GM12878 (cell line): ENCODE data around the gene CLSTN2. TPM values are rescaled to one million over a fixed set of nuclear protein-coding genes. Genes with fewer than 3 reads are reported as not detected.

Source experiments
- ATAC-seq: fragments of 200-7000 bp; cut with Tn5 transposase; 3 replicates; pipeline ENCODE4 v1.9.1; 2020; ENCODE audit warnings: mild to moderate bottlenecking, moderate library complexity
- BruUV-seq: library from RNA; stranded (reverse); fragments of 400-500 nt; replicated peaks from 2 replicates; lab custom pipeline; 2021; lab: Mats Ljungman, UMichigan
- CTCF ChIA-PET: fragments of 300-600 bp; sonication (Branson Sonifier 250); formaldehyde crosslinking; extraction: SDS; loops from one replicate; lab custom pipeline; 2021; ENCODE audit warnings: inconsistent platforms; lab: Yijun Ruan, JAX
- POLR2A ChIA-PET: fragments of 350-600 bp; formaldehyde crosslinking; extraction: SDS; loops from one replicate; lab custom pipeline; 2021; ENCODE audit warnings: inconsistent platforms; lab: Charles Lee
- RAD21 ChIA-PET: fragments of 300-600 bp; sonication (Branson Sonifier 250); formaldehyde crosslinking; loops from one replicate; lab custom pipeline; 2023; ENCODE audit warnings: antibody characterized with exemption; ENCODE audit not compliant: unreplicated experiment; lab: Charles Lee
- SMC1A ChIA-PET: fragments of 300-600 bp; sonication (Branson Sonifier 250); formaldehyde crosslinking; loops from one replicate; lab custom pipeline; 2023; ENCODE audit not compliant: unreplicated experiment, uncharacterized antibody; lab: Charles Lee
- DNase-seq: peaks from one replicate; pipeline ENCODE4 v3.0.0-alpha.2; 2011; ENCODE audit warnings: low read depth, low spot score
- FAIRE-seq: peaks from 3 replicates; lab custom pipeline; 2011; peaks lifted over from hg19 to GRCh38; lab: Jason Lieb, UNC
- H2AFZ ChIP-seq: 2 replicates; pipeline ENCODE4 v1.6.0; 2011; ENCODE audit warnings: low read depth, low read length, control low read depth; ENCODE audit not compliant: control insufficient read depth
- H3K27ac ChIP-seq: 2 replicates; pipeline ENCODE4 v1.5.1; 2011; ENCODE audit warnings: control low read depth; ENCODE audit not compliant: control insufficient read depth, insufficient read depth
- H3K27me3 ChIP-seq, 2 experiments: replicated peaks in 1 of 2; 2 replicates each; pipeline versions ENCODE4 v1.6.0 to v1.6.1; 2011; ENCODE audit warnings: low read length in 1 of 2; ENCODE audit not compliant: control insufficient read depth in 2 of 2, insufficient read depth in 2 of 2
- H3K36me3 ChIP-seq, 2 experiments: 2 replicates each; pipeline ENCODE4 v1.5.1; 2011; ENCODE audit warnings: low read length in 1 of 2; ENCODE audit not compliant: control insufficient read depth in 2 of 2, insufficient read depth in 2 of 2
- H3K4me1 ChIP-seq: 2 replicates; pipeline ENCODE4 v1.6.1; 2011; ENCODE audit warnings: mild to moderate bottlenecking, low read length, moderate library complexity, mixed read lengths; ENCODE audit not compliant: control insufficient read depth, insufficient read depth
- H3K4me2 ChIP-seq: 2 replicates; pipeline ENCODE4 v1.6.0; 2011; ENCODE audit warnings: control low read depth; ENCODE audit not compliant: control insufficient read depth, insufficient read depth
- H3K4me3 ChIP-seq: fragments of 200-600 bp; sonication (generic); 2 replicates; pipeline ENCODE4 v1.5.1; 2016
- H3K79me2 ChIP-seq: 2 replicates; pipeline ENCODE4 v1.6.0; 2011; ENCODE audit warnings: low read length; ENCODE audit not compliant: control insufficient read depth, insufficient read depth
- H3K9ac ChIP-seq: 2 replicates; pipeline ENCODE4 v1.8.0; 2011; ENCODE audit warnings: low read length, control low read depth, mixed read lengths; ENCODE audit not compliant: control insufficient read depth, insufficient read depth
- H3K9me3 ChIP-seq: replicated peaks from 3 replicates; pipeline ENCODE4 v1.5.1; 2011; ENCODE audit warnings: mild to moderate bottlenecking, low read length; ENCODE audit not compliant: control insufficient read depth, insufficient read depth
- H4K20me1 ChIP-seq: 2 replicates; pipeline ENCODE4 v1.6.0; 2011; ENCODE audit not compliant: control insufficient read depth, insufficient read depth
- BCLAF1 ChIP-seq: fragments of 450-650 bp; IDR thresholded peaks from 2 replicates; pipeline ENCODE4 v1.6.1; 2017; ENCODE audit warnings: antibody characterized with exemption, mild to moderate bottlenecking, moderate library complexity
- CHD1 ChIP-seq: IDR thresholded peaks from 2 replicates; pipeline ENCODE4 v1.6.1; 2012; ENCODE audit warnings: low read depth, low read length, improper control_type of control experiment
- E2F4 ChIP-seq: IDR thresholded peaks from 2 replicates; pipeline ENCODE4 v1.6.1; 2012; ENCODE audit warnings: low read depth, low read length, improper control_type of control experiment
- EGR1 ChIP-seq, 2 experiments: IDR thresholded peaks; 1 replicate in 1 of 2; 2 replicates in 1 of 2; pipeline ENCODE4 v1.6.1; 2011 to 2012; ENCODE audit warnings: low read depth in 2 of 2, low read length in 2 of 2, borderline replicate concordance in 1 of 2, mild to moderate bottlenecking in 1 of 2, moderate library complexity in 1 of 2
- MEF2A ChIP-seq: IDR thresholded peaks from 2 replicates; pipeline ENCODE4 v1.6.1; 2011; ENCODE audit warnings: low read depth, mild to moderate bottlenecking, low read length, moderate library complexity; ENCODE audit not compliant: insufficient read depth
- NBN ChIP-seq: fragments of 450-650 bp; IDR thresholded peaks from 2 replicates; pipeline ENCODE4 v1.6.1; 2016
- NR2C1 ChIP-seq: fragments of 450-650 bp; IDR thresholded peaks from 2 replicates; pipeline ENCODE4 v1.6.1; 2017; ENCODE audit warnings: antibody characterized with exemption, mild to moderate bottlenecking, moderate library complexity
- PAX8 ChIP-seq: fragments of 450-650 bp; IDR thresholded peaks from 2 replicates; pipeline ENCODE4 v1.6.1; 2017; ENCODE audit warnings: mild to moderate bottlenecking, moderate library complexity
- PKNOX1 ChIP-seq: fragments of 450-650 bp; IDR thresholded peaks from 2 replicates; pipeline ENCODE4 v1.6.1; 2016; ENCODE audit warnings: mild to moderate bottlenecking
- POLR2AphosphoS2 ChIP-seq: IDR thresholded peaks from 2 replicates; pipeline ENCODE4 v1.6.1; 2011; ENCODE audit warnings: low read depth, mild to moderate bottlenecking, low read length, improper control_type of control experiment, moderate library complexity
- POU2F2 ChIP-seq: IDR thresholded peaks from 3 replicates; pipeline ENCODE4 v1.6.1; 2011; ENCODE audit warnings: low read depth, mild to moderate bottlenecking, low read length, borderline replicate concordance
- REST ChIP-seq: IDR thresholded peaks from 2 replicates; pipeline ENCODE4 v1.6.1; 2012; ENCODE audit warnings: mild to moderate bottlenecking, low read depth, low read length
- SP1 ChIP-seq: IDR thresholded peaks from one replicate; pipeline ENCODE4 v1.6.1; 2011; ENCODE audit warnings: low read depth, low read length
- STAT1 ChIP-seq: fragments of 450-650 bp; conservative IDR thresholded peaks from 2 replicates; pipeline ENCODE4 v1.6.1; 2014; ENCODE audit warnings: antibody characterized with exemption, mild to moderate bottlenecking
- TCF7 ChIP-seq: IDR thresholded peaks from 2 replicates; pipeline ENCODE4 v1.6.1; 2014; ENCODE audit warnings: antibody characterized with exemption, borderline replicate concordance
- WGBS: methylation state at CpG from one replicate; pipeline ENCODE4 v1.1.6; 2016; ENCODE audit warnings: low lambda C conversion rate; ENCODE audit not compliant: insufficient replicate concordance, insufficient coverage; ENCODE audit errors: missing lambda C conversion rate; 5-methylcytosine and 5-hydroxymethylcytosine counted together
- in situ Hi-C: fragments of 300-500 bp; cut with MboI; formaldehyde crosslinking; loops from 9 replicates; pipeline ENCODE4 v1.14.3; 2018; ENCODE audit warnings: mixed read lengths
- intact Hi-C: fragments of 100-400 bp; cut with micrococcal nuclease; formaldehyde crosslinking; loops from one replicate; pipeline ENCODE4 v1.14.2; 2022; ENCODE audit not compliant: unreplicated experiment
- polyA plus RNA-seq, 11 experiments: library from polyadenylated mRNA; depleted of rRNA in 4 of 11; unstranded in 6 of 11; stranded (reverse) in 5 of 11; fragments of >200 nt; fragmentation: Nextera tagmentation in 4 of 11; fragmentation: Illumina TruSeq in 1 of 11; extraction: Ambion mirVana in 4 of 11; extraction: Trizol in 1 of 11; gene quantifications; 1 replicate in 1 of 11; 2 replicates in 10 of 11; pipeline versions ENCODE4 v1.2.1 to v1.2.3, GENCODE V29; 2011 to 2016; ENCODE audit warnings: inconsistent platforms in 2 of 11, missing spikeins in 2 of 11, low read depth in 1 of 11
- total RNA-seq, 4 experiments: library from RNA; depleted of rRNA in 3 of 4; stranded (reverse); fragments of >200 nt in 3 of 4; fragmentation: Illumina TruSeq in 1 of 4; extraction: Trizol in 1 of 4; gene quantifications; 2 replicates each; pipeline versions ENCODE4 v1.2.1 to v1.2.3, GENCODE V29; 2013 to 2021

The CLSTN2 gene
- total and polyA plus RNA-seq, 10 of the 15 experiments (the other 5 are each of a cell fraction or from before 2014, with no cell fraction given): under 0.01 to 0.10 (median under 0.01) TPM; not detected in 5

GRCh38 chr3:140378571-140379340 lies 443.8 kb downstream of the CLSTN2 start:
- no peak for ATAC-seq
- H3K36me3 ChIP-seq: no peaks in the 10 kb centered on the region
- H2AFZ ChIP-seq: no peak overlapping the region
- in situ Hi-C loops: no loop called here
- H3K9ac ChIP-seq: no peak overlapping the region
- no peaks in the 10 kb centered on the region for H3K4me1 ChIP-seq
- no TSS peak for BruUV-seq
- H3K27me3 ChIP-seq: no peaks in the 10 kb centered on the region; a peak in 1 of 4 replicates
- intact Hi-C loops: no loop called here
- POLR2A ChIA-PET: no interaction called here
- no peaks in the 10 kb centered on the region for H3K9me3 ChIP-seq
- 27% methylated on average over 3 of the region's 3 CpGs for WGBS
- DNase-seq: no peak
- no peak overlapping the region for H3K4me3 ChIP-seq
- RAD21 ChIA-PET: no interaction called here
- H3K27ac ChIP-seq: no peak overlapping the region
- CTCF ChIA-PET: interaction anchor here (0.9 kb wide), 1 partner anchor 442 kb away, joined by 3 read pairs; no protein-coding TSS in a partner anchor
- H3K79me2 ChIP-seq: no peaks in the 10 kb centered on the region
- no peak overlapping the region for H3K4me2 ChIP-seq
- SMC1A ChIA-PET: no interaction called here
- no peaks in the 10 kb centered on the region for H4K20me1 ChIP-seq
- FAIRE-seq: no peak
- TF ChIP-seq NBN (no peak), PAX8 (no peak), POLR2AphosphoS2 (no peak), E2F4 (no peak), MEF2A (no peak), PKNOX1 (no peak), REST (no peak), STAT1 (no peak), NR2C1 (no peak), TCF7 (no peak), POU2F2 (no peak), EGR1 (IDR thresholded peaks at IDR 0.05; ENCODE audit: borderline replicate concordance in 1 of 2, low read depth in 2 of 2, low read length in 2 of 2) (no peak), BCLAF1 (no peak), CHD1 (no peak), SP1 (no peak)
